ENCODE measurements around the gene BPIFB3. TPM values are rescaled to one million over a fixed set of nuclear protein-coding genes. Genes with fewer than 3 reads are reported as not detected.

Gene BPIFB3
- total and polyA plus RNA-seq, 9 of the 15 experiments (the other 6 are each of a cell fraction or from before 2014, with no cell fraction given), result not detected

- DNase-seq (ENCODE audit: extremely low read depth in 1 of 4, low spot score in 3 of 4), result no peak
- no peak overlapping the region for H2AFZ ChIP-seq (ENCODE audit: low read depth, low read length)
- WGBS (ENCODE audit: insufficient coverage, low coverage, missing lambda C conversion rate), result 0% methylated on average over 3 of the region's 3 CpGs
- FAIRE-seq, result no peak
- TF ChIP-seq MBD1 (CRISPR knock-in tag; IDR thresholded peaks at IDR 0.05) (no peak), ZBTB12 (CRISPR knock-in tag; IDR thresholded peaks at IDR 0.05) (no peak), JUN (IDR thresholded peaks at IDR 0.05; ENCODE audit: borderline replicate concordance, low read depth, low read length) (no peak), JUN (CRISPR knock-in tag; IDR thresholded peaks at IDR 0.05; ENCODE audit: borderline replicate concordance) (no peak)
- H3K36me3 ChIP-seq (ENCODE audit: control insufficient read depth, insufficient read depth, low read length), result no peaks in the 10 kb centered on the region
- in situ Hi-C loops (cut with MboI), result no loop called here
- H3K79me2 ChIP-seq (ENCODE audit: control insufficient read depth, insufficient read depth, low read length), result no peaks in the 10 kb centered on the region
- no peak overlapping the region for H3K4me3 ChIP-seq
- no peak overlapping the region for H3K27ac ChIP-seq (ENCODE audit: extremely low read depth, low read depth, low read length)
- H4K20me1 ChIP-seq (replicated peaks; ENCODE audit: control insufficient read depth, insufficient read depth, low read length), result no peaks in the 10 kb centered on the region
- no peak overlapping the region for H3K9ac ChIP-seq (ENCODE audit: insufficient read depth in 1 of 2, low read depth in 2 of 2, low read length in 2 of 2)
- peaks cover 0 to 4% of the 10 kb centered on the region in 2 experiments; a peak in 1 of 5 replicates for H3K27me3 ChIP-seq (ENCODE audit: control insufficient read depth in 2 of 2, insufficient read depth in 2 of 2, low read length in 2 of 2)
- CTCF ChIA-PET (ENCODE audit: low intra/inter-chr PET ratio), result no interaction called here
- intact Hi-C loops (cut with micrococcal nuclease), result no loop called here
- POLR2A ChIA-PET, result interaction anchor here (0.6 to 0.7 kb wide), 5 partner anchors 32 to 317 kb away, joined by 3 read pairs; no protein-coding TSS in a partner anchor
- H3K4me2 ChIP-seq (ENCODE audit: insufficient read depth, low read length), result no peak overlapping the region
- BruUV-seq (replicated peaks), result no TSS peak
- no peaks in the 10 kb centered on the region for H3K9me3 ChIP-seq (replicated peaks; ENCODE audit: control insufficient read depth, insufficient read depth, low read depth, low read length)
- ATAC-seq, result no peak
- H3K9me1 ChIP-seq (ENCODE audit: control insufficient read depth, insufficient read depth, low read length), result no peaks in the 10 kb centered on the region
- no peaks in the 10 kb centered on the region for H3K4me1 ChIP-seq (replicated peaks in 1 of 2; ENCODE audit: control insufficient read depth in 2 of 2, insufficient read depth in 2 of 2, low read length in 2 of 2)
These were observed 66.3 kb downstream of the BPIFB3 start for GRCh38 chr20:33119725-33120720.
